Measurements from ENCODE around the gene AP4B1.

The AP4B1 gene

DNA sequence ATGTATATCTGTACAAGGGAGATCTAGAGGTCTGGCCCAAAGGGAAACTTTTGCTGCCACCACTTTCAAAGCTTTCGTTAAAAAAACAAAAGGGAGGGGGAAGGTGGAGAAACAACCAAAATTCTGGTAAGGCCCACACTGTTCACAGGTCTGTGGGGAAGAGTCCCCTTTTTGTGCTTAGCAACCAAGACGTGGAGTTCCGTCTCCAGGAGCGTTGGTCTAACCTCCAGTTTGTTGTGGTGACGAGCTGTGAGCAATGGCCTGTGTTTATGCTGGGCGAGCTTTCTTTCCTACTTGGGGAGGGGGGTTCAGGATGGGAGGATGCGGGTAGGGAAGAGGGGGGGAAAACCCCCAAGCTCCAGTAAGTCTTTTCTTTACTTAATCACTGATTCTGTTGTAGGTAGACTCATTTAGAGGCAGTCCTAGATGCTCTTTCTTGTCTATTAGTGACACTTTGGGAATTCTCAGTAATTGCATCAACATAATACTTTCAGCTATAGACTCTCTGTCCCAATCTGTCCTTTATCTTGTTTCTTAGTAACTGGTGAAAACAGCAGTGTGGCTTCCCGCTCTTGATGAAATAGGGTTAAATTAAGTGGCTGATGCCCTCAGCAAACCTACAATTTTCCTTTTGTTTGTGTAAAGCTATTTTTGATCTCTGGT is 26.0 kb upstream of the AP4B1 start:
- peak; percentile 30 for DNase-seq (ENCODE audit: low read depth)

DNA sequence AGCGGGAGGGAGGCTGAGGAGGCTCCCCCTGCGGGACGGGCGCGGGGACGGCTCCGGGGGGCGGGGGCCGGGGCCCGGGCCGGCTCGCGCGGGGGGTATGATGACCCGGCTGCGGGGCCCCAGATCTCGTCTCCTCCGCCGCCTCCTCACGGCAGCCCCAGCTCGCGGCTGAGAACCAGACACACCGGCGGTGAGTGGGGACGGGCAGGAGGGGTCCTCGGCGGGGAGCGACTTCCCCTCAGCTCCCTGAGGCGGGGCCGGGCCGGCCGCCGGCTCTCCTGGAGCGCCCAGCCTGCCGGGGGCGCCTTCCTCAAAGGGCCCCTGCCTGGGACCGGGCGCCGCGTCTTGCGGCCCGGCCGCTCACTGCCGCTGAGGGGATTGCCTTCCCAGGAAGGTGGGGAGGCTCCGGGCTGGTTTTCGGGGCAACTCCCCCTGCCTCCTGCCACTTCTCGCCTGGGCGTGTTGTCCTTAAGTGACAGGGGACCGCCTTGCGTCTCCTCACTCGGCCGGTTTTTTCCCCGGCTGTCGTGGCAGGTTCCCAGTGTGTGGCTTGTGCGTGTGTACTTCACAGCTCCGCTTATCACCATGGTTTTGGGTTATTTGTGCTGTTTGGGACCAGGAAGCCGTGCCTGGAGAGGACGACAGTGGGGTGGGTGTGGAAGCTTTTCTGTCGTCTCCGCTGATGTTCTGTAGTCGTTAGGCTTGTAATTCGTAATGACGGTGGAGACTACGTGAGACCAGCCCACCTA is 25.3 kb upstream of the AP4B1 start:
- peak; percentile 43 for DNase-seq (ENCODE audit: low read depth)

DNA sequence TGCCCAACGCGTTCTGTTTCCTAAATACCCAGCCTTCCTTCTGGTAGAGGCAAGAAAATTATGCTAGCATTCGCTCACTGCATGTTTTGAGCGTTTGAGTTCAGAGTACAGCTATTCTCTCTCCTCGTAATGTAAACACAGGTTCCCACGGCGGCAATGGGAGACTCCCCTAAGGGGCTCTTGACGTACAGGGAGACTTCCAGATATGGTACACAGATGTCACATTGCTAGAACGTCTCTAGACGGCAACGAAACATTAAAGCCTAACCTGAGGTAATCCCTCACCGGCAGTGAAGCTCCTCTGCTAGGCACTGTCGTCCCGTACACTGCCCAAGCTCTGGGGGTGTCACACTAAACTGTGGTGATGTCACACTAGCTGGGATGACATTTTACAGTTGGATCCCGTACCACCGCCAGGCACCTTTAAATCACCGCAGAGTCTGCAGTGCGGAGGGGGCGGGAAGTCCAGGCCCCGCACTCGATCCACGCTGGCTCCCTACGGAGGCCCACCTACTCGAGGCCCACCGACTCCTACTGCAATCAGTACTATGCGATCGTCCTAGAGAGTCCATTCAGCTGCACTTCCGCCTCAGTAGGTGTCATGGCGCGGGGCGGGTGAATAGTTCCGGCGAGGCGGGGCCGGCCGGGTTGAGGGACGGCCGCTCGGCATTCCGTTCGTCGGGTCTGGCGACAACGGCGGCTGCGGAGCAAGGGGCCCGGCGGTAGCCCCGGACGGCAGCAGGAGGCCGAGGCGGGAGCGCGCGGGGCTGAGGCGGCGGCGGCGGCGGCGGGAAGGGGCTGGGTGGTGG is 24.5 kb upstream of the AP4B1 start, which contains the start of gene HIPK1:
HIPK1 (plus strand) TSS at position 384 of the 809 bp plus-strand sequence.
- peak; percentile 90 for DNase-seq (ENCODE audit: low read depth)

GRCh38 chr1:113928187-113928930 is 23.8 kb upstream of the AP4B1 start:
- no peak for DNase-seq (ENCODE audit: low read depth)

GRCh38 chr1:113924473-113924872 is 19.9 kb upstream of the AP4B1 start:
- no peak for DNase-seq (ENCODE audit: low read depth)

- no peak for DNase-seq (ENCODE audit: low read depth)
Measured at GRCh38 chr1:113922957-113923356, 18.4 kb upstream of the AP4B1 start.

DNA sequence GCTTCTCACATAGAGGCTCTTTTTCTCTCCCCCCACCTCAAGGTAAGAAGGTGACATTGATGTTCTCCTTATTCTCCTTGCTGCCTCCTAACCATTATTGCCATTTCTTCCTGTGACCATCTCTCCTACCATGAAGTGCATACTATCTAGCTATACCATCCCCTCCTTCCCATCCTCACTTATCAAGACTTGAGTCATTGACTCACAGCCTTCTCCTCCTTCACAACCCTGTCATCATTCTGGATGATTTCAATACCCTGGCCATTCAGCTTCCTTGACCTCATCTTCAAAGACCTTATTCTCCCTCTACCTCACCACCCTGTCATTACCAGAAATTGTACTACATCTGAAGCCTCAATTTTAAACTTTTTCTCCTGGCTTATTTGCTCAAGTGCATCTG is 13.6 kb upstream of the AP4B1 start:
- DNase-seq (ENCODE audit: low read depth) = no peak

DNA sequence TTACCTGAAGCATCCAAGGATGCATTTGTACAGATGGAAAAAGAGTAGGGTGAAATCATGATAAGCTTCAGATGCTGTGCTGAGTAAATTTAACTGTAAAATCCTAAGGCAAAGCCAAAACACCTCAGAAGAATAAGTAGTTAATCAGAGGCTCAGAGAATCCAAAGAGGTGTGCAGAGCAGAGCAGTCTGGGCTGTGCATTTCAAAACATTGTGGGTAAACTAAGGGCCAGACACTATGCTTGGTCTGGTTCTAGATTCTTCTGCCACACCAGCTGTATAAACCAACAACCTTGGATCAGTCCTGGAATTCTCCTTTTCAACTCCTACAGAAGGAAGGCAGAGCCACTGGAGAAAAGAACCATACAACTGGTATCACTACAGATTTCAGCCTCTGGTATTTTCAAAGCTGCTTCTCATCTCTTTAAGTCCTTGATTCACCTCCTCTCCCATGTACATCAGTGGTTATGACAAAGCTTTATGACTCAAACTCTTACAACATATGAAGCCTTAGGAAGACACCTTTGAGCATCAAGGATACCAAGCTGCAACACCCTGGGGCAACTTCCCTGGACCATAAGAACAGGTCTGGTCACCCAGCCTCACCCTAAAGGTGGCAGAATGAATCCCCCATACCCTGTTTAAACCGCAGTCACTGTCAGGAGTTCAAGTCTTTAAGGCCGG is 12.9 kb upstream of the AP4B1 start:
- DNase-seq (ENCODE audit: low read depth) = no peak

DNA sequence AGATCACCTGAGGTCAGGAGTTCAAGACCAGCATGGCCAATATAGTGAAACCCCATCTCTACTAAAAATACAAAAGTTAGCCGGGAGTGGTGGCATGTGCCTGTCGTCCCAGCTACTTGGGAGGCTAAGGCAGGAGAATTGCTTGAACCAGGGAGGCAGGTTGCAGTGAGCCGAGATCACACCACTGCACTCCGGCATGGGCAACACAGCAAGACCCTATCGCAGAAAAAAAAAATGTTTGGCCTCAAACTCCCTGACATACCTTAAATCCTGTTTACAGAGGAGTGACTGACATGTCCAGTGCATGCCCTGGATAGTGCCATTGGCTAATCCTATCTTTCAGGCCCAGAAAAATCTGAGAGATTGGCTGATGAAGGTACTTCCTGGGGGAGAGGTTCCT is 12.4 kb upstream of the AP4B1 start:
- DNase-seq (ENCODE audit: low read depth) = no peak

DNA sequence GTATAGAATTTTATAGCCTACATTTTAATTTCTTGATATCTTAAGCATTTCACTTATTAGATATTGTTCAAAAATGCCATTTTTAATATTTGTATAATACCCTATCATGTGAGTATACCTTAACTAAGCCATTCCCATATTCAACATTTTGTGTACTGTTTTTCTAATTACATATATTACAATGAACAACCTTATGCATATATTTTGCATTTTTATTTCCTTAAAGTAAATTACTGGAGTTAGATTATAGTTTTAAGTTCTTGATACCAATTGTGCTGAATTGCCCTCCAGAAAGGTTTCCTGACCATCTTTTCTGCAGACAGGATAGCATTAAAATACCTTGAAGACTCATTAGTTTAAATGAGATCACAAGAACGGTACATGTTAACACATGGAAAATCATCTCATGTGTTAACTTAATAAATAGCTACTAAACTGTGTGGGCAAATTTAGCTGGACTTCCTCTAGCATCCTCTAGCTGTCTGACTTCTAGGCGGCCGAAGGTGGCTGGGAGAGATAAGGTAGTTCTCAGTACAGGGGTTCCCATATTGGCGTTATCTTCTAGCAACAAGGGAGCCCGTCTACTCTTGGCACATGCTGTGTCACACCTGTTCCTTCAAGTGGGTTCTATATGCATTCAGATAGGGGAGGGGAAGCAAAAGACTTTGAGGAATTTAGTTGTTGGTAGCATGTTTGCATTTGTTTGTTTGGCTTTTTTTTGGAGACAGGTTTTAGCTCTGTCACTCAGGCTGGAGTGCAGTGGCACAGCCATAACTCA is 9.5 kb upstream of the AP4B1 start:
- no peak for DNase-seq (ENCODE audit: low read depth)

DNA sequence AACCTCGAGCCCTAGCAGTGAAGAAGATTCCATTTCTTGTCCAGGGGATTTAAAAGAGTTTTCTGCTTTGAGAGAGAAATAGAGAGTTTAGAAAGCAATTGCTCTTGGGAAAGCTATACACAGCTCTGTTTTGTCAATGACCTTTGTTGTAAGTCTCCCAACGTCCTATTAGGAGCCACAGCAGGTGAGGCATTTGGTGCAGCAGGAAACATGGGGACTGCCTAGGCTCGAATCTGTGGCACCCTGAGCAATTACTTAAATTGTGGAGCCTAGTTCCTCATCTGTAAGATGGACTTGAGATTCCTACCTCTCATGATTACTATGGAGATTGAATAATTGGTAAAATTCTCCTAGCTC is 8.7 kb upstream of the AP4B1 start:
- DNase-seq (ENCODE audit: low read depth) = no peak

DNA sequence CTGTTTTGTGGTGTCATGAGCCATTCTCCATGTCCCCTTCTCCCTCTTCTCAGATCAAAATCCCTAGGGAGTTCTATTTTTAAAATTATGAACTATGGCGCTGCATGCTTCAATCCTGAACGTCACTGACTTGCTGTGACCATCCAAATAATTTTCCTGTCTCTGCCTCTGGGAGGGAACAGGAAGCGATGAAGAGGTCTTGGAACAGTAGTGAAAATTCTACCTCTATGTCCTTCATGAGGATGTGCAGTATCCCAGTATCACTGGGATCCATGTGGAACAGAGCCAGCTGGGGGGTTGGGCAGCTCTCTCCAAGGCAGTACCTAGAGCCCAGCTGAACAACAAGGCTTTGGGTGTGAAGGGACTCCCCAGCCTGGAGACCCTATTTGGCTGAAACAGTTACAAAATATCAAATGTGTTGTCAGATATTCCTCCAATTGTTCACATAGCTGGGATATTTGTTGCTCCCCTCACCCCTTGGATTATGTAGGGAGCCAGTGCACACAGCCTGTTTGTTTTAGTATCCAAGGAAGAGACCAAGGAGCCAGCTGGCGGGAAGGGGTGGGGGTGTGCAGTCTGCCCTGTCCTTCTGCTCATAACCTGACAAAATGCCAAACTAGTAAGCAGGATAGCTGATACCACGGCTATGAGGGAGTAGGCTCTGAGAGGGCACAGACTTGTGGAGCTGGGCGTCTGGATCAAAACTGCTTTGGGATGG is 8.2 kb upstream of the AP4B1 start:
- no peak for DNase-seq (ENCODE audit: low read depth)

GRCh38 chr1:113905435-113905861 is 849 bp upstream of the AP4B1 start:
- peak; percentile 15 for DNase-seq (ENCODE audit: low read depth)

DNA sequence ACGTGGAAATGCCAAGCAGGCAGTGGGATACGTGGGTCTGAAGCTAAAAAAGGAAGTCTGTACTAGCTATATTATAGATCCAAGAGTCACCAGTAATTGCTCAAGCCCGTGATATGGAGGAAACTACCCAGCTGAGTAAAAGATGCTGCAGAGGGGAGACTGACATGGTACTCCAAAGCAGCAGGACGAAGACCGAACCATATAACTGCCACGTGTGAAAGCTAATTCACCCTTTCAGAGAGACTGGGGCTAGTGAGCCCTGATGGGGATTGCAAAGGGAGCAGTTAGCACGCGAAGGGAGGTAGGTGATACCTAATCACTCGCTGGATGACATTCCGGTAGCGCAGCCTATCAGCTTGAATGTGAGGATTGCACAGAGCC is 316 bp downstream of the AP4B1 start:
- no peak for DNase-seq (ENCODE audit: low read depth)

DNA sequence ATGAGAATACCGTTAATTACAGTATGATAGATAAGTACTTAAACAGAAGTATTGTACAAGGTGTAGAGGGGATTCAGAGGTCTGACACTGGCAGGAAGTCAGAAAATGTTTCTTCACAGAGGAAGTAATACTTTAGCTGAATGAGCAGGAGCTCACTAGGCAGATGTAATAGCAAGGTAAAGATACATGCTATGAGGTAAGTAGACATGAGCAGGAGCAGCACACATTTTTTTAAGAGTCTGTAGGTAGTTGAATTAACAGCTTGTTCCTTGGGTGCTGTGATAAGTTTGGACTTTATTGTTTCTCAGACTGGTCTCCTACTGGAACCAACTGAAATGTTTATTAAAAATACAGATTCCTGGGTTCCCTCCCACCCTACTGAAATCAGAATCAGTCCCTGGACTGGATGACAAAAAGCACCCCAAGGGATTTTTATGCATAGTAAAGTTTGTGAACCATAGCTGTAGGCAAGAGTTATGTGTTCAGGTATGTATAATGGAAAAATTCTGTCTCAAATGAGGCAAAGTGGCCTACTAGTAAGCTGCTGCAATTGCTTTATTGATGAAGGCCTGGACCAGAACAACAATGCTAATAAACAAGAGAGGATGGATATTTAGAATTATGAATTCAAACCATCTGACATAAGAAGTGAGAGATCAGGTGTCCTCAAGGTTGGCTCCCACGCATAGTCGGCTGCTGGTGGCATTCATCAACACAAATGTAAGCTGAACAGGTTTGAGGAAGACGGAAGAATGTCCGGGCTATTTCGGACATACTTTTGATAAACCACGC is 902 bp downstream of the AP4B1 start:
- no peak for DNase-seq (ENCODE audit: low read depth)

DNA sequence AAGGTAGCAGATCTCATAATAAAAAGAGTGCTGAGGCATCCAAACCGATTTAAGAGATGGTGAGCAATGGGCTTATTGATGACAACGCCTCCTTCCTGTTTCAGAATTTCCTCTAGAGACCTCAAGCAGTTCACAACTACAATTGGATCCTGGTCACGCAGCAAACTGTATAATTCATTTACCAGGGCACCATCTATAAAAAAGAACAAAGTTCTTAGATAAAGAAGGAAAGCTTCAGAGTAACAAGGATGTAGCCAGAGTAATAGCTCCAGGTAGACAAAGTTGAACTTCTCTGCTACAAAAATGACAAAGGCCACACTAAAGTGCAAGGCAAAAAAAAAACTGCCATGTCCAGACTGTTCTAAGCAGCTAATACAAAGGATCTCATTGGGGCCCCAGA is 3.4 kb downstream of the AP4B1 start:
- DNase-seq (ENCODE audit: low read depth) = no peak

- no peak for DNase-seq (ENCODE audit: low read depth)
Measured at GRCh38 chr1:113899111-113899510, 5.5 kb downstream of the AP4B1 start.

GRCh38 chr1:113898241-113898814 is 6.3 kb downstream of the AP4B1 start:
- no peak for DNase-seq (ENCODE audit: low read depth)

GRCh38 chr1:113895961-113896360 is 8.6 kb downstream of the AP4B1 start:
- DNase-seq (ENCODE audit: low read depth) = no peak

All from stimulated activated CD8-positive, alpha-beta memory T cell treated with anti-CD3 and anti-CD28 coated beads, Interleukin-4, amount 100 ng/mL, for 24 hours (primary cell).